Ectodermal cell (in vitro differentiated cells): ENCODE measurements around the gene FLNB.

Experiments used
- H3K27ac ChIP-seq: 2 replicates; pipeline ENCODE4 v1.7.0; 2013; ENCODE audit warnings: mild to moderate bottlenecking, low read depth, low read length; ENCODE audit not compliant: insufficient read depth, poor library complexity, severe bottlenecking
- H3K27me3 ChIP-seq: 2 replicates; pipeline ENCODE4 v1.7.0; 2013; ENCODE audit warnings: mild to moderate bottlenecking, low read length; ENCODE audit not compliant: insufficient read depth, control insufficient read depth, poor library complexity, severe bottlenecking
- H3K36me3 ChIP-seq: one replicate; pipeline ENCODE4 v1.7.0; 2013; ENCODE audit warnings: low read length; ENCODE audit not compliant: control insufficient read depth, insufficient read depth
- H3K4me1 ChIP-seq: one replicate; pipeline ENCODE4 v1.7.0; 2013; ENCODE audit warnings: low read length; ENCODE audit not compliant: control insufficient read depth, insufficient read depth
- H3K4me3 ChIP-seq: 2 replicates; pipeline ENCODE4 v1.7.0; 2013; ENCODE audit warnings: low read depth, low read length, control low read depth; ENCODE audit not compliant: insufficient read depth
- H3K9me3 ChIP-seq: 2 replicates; pipeline ENCODE4 v1.7.0; 2013; ENCODE audit warnings: mild to moderate bottlenecking, low read length, moderate library complexity; ENCODE audit not compliant: control insufficient read depth
- WGBS, 2 experiments: methylation state at CpG; one replicate each; pipeline ENCODE4 v1.1.7; 2013; ENCODE audit warnings: missing lambda C conversion rate in 2 of 2; 5-methylcytosine and 5-hydroxymethylcytosine counted together

FLNB gene

DNA sequence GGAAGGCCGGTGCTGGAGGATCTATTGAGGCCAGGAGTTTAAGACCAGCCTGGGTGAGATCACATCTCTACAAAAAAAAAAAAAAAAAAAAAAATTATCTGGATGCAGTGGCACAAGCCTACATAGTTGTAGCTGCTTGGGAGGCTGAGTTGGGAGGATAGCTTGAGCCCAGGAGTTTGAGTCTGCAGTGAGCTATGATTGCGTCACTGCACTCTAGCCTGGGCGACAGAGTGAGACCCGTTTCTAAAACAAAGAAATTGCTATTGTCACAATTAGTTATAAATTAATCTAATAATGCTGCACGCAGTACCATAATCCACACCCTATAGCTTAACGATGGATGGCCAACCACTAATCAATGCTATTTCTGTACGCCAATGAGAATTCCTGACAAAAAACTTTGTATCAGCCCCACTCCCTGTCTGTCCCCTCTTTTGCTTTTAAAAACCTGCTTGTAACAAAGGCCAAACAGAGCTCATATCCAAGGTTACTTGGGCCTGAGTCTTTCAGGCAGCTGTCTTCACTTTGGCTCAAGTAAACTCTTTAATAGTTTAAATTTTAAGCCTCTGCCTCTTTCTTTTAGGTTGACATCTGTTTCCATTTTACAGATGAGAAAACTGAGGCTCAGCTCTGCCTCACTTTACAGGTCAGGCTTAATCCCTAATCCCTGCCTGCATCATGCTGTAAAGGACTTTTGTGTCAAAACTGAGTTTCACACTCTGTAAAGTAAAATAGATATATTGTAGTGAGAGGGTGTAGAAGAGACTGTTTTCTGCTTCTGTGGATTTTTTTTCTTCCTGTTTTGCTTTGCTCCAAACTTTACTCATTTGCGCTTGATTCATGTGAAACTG lies 10.9 kb downstream of the FLNB start:
- 94 to 95% methylated on average over 7 to 8 of the region's 8 CpGs for WGBS, 2 experiments
- Histone ChIP-seq H3K4me3 (no peak overlapping the region), H3K4me1 (peaks cover 8% of the 10 kb centered on the region), H3K9me3 (no peaks in the 10 kb centered on the region), H3K27me3 (no peaks in the 10 kb centered on the region), H3K27ac (no peak overlapping the region), H3K36me3 (no peaks in the 10 kb centered on the region)

- peaks cover 3% of the 10 kb centered on the region for H3K4me1 ChIP-seq
- H3K4me3 ChIP-seq: no peak overlapping the region
- no peaks in the 10 kb centered on the region for H3K36me3 ChIP-seq
- H3K27ac ChIP-seq: no peak overlapping the region
- no peaks in the 10 kb centered on the region for H3K27me3 ChIP-seq
- 73 to 74% methylated on average over 7 of the region's 7 CpGs for WGBS, 2 experiments
- H3K9me3 ChIP-seq: no peaks in the 10 kb centered on the region
Measured at GRCh38 chr3:58020783-58021071, 12.5 kb downstream of the FLNB start.

DNA sequence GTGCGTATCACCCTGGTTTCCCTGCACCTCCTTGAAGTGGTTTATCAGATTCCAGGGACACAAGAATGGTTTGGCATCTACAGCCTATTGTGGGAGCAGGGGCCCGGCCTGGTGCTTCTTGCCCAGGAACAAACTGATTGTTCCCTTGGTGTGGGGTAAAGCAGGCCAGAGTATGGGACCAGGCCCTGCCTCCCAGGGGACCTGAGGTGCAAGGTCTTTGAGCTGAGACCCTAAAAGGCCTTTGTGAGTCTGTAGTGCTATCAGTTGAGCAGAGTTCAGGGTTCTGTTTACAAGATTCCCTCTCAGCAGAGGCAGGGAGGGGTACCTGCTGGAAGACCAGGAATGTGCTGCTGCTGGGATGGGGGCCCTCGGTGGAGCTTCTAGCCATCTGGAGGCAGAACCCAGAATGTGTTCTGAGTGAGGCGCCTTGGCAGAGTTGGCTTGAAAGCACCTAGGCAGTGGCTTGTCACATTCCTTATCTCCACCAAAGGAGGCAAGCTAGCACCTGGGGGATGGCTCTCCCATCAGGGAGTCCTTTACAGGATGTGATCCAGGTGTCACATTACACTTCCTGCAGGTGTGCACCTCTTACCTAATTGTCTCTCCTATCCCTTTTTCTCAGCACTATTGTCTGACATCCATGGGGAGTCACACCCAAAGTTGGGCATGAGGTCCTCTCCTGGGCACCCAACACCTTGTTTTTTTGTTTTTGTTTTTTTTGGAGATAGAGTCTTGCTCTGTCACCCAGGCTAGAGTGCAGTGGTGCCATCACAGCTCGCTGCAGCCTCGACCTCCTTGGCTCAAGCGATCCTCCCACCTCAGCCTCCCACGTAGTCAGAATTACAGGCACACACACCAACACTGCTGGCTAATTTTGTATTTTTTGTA lies 13.1 kb downstream of the FLNB start:
- Histone ChIP-seq H3K9me3 (no peaks in the 10 kb centered on the region), H3K4me3 (no peak overlapping the region), H3K27me3 (no peaks in the 10 kb centered on the region), H3K36me3 (no peaks in the 10 kb centered on the region), H3K4me1 (peaks cover 3% of the 10 kb centered on the region), H3K27ac (no peak overlapping the region)
- WGBS, 2 experiments: 66 to 72% methylated on average over 8 of the region's 8 CpGs

GRCh38 chr3:58021962-58022361 lies 13.7 kb downstream of the FLNB start:
- no peaks in the 10 kb centered on the region for H3K27me3 ChIP-seq
- H3K27ac ChIP-seq: no peak overlapping the region
- no peak overlapping the region for H3K4me3 ChIP-seq
- H3K36me3 ChIP-seq: no peaks in the 10 kb centered on the region
- WGBS, 2 experiments: 94 to 95% methylated on average over 5 of the region's 5 CpGs
- no peaks in the 10 kb centered on the region for H3K9me3 ChIP-seq
- H3K4me1 ChIP-seq: peaks cover 3% of the 10 kb centered on the region

- 88 to 93% methylated on average over 2 to 3 of the region's 3 CpGs for WGBS, 2 experiments
- H3K4me1 ChIP-seq: peaks cover 3% of the 10 kb centered on the region
Measured at GRCh38 chr3:58022490-58022889, 14.3 kb downstream of the FLNB start.

GRCh38 chr3:58023531-58023930 lies 15.3 kb downstream of the FLNB start:
- H3K4me3 ChIP-seq: no peak overlapping the region
- no peak overlapping the region for H3K27ac ChIP-seq
- H3K9me3 ChIP-seq: no peaks in the 10 kb centered on the region
- no peaks in the 10 kb centered on the region for H3K36me3 ChIP-seq
- no peaks in the 10 kb centered on the region for H3K27me3 ChIP-seq
- peaks cover 3% of the 10 kb centered on the region for H3K4me1 ChIP-seq
- 96 to 100% methylated on average over 2 of the region's 2 CpGs for WGBS, 2 experiments

More at GRCh38 chr3:58022490-58022889, 14.3 kb downstream of the FLNB start:
- no peaks in the 10 kb centered on the region for H3K36me3 ChIP-seq
- H3K27ac ChIP-seq: no peak overlapping the region
- no peaks in the 10 kb centered on the region for H3K27me3 ChIP-seq
- no peaks in the 10 kb centered on the region for H3K9me3 ChIP-seq
- no peak overlapping the region for H3K4me3 ChIP-seq

DNA sequence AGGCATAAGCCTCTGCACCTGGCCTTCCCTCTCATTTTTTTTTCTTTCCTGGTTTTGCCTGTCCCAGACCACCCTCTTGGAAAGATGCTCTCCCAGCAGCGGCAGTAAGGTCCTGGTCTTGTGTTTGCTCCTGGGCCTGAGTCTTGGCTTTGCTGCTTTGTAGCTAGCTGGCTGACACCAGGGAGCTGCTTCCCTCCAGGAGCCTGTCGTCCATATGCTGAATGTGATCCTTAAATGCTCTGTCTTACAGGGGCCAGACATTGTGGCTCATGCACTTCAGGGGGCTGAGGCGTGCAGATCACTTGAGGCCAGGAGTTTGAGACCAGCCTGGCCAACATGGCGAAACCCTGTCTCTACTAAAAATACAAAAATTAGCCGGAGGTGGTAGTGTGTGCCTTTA lies 17.2 kb downstream of the FLNB start:
- H3K4me1 ChIP-seq: peaks cover 3% of the 10 kb centered on the region
- H3K36me3 ChIP-seq: no peaks in the 10 kb centered on the region
- no peak overlapping the region for H3K4me3 ChIP-seq
- H3K27ac ChIP-seq: no peak overlapping the region
- WGBS, 2 experiments: 70 to 80% methylated on average over 5 of the region's 5 CpGs
- H3K27me3 ChIP-seq: no peaks in the 10 kb centered on the region
- no peaks in the 10 kb centered on the region for H3K9me3 ChIP-seq

- Histone ChIP-seq H3K4me3 (no peak overlapping the region), H3K9me3 (no peaks in the 10 kb centered on the region), H3K27ac (no peak overlapping the region), H3K27me3 (no peaks in the 10 kb centered on the region), H3K36me3 (no peaks in the 10 kb centered on the region), H3K4me1 (peaks cover 3% of the 10 kb centered on the region)
- 75% methylated on average over 12 of the region's 12 CpGs for WGBS, 2 experiments
Measured at GRCh38 chr3:58025837-58026569, 17.8 kb downstream of the FLNB start.

GRCh38 chr3:58026598-58026997 lies 18.4 kb downstream of the FLNB start:
- Histone ChIP-seq H3K4me1 (no peaks in the 10 kb centered on the region), H3K27ac (no peak overlapping the region), H3K4me3 (no peak overlapping the region), H3K36me3 (no peaks in the 10 kb centered on the region), H3K27me3 (no peaks in the 10 kb centered on the region), H3K9me3 (no peaks in the 10 kb centered on the region)
- 90 to 97% methylated on average over 7 of the region's 7 CpGs for WGBS, 2 experiments
